MM.1S (cell line): ENCODE data around the gene PRICKLE1.

Experiments
- DNase-seq: peaks from one replicate; pipeline ENCODE4 v3.0.0-alpha.2; 2015
- H2AFZ ChIP-seq: fragments of 300-600 bp; sonication (generic); 2 replicates; pipeline ENCODE4 v1.6.0; 2016; ENCODE audit warnings: antibody characterized with exemption, low read length
- H3F3A ChIP-seq: fragments of 300-600 bp; sonication (generic); 2 replicates; pipeline ENCODE4 v1.6.1; 2016; ENCODE audit warnings: mild to moderate bottlenecking, antibody characterized with exemption, low read length, moderate library complexity, mixed read lengths; ENCODE audit not compliant: insufficient read depth
- H3K27ac ChIP-seq: fragments of 300-600 bp; sonication (generic); 2 replicates; pipeline ENCODE4 v1.5.1; 2016; ENCODE audit warnings: mild to moderate bottlenecking, low read length
- H3K27me3 ChIP-seq: fragments of 300-600 bp; sonication (generic); replicated peaks from 2 replicates; pipeline ENCODE4 v1.6.0; 2016; ENCODE audit warnings: low read length; ENCODE audit not compliant: insufficient read depth
- H3K36me3 ChIP-seq: fragments of 300-600 bp; sonication (generic); replicated peaks from 2 replicates; pipeline ENCODE4 v1.6.1; 2016; ENCODE audit warnings: mild to moderate bottlenecking, low read length, mixed read lengths; ENCODE audit not compliant: insufficient read depth
- H3K4me1 ChIP-seq: fragments of 300-600 bp; sonication (generic); 2 replicates; pipeline ENCODE4 v1.6.1; 2016; ENCODE audit warnings: low read length, mixed read lengths
- H3K4me2 ChIP-seq: fragments of 300-600 bp; sonication (generic); 2 replicates; pipeline ENCODE4 v1.6.0; 2016; ENCODE audit warnings: low read depth, low read length
- H3K4me3 ChIP-seq: fragments of 300-600 bp; sonication (generic); 2 replicates; pipeline ENCODE4 v1.5.1; 2016; ENCODE audit warnings: low read length, mixed read lengths
- H3K79me2 ChIP-seq: fragments of 300-600 bp; sonication (generic); 2 replicates; pipeline ENCODE4 v1.6.1; 2016; ENCODE audit warnings: mixed run types, low read length, mixed read lengths
- H3K9ac ChIP-seq: fragments of 300-600 bp; sonication (generic); 2 replicates; pipeline ENCODE4 v1.6.1; 2016; ENCODE audit warnings: low read length, mixed read lengths
- H3K9me2 ChIP-seq: fragments of 300-600 bp; sonication (generic); replicated peaks from 2 replicates; pipeline ENCODE4 v1.6.1; 2016; ENCODE audit warnings: mild to moderate bottlenecking, low read length, mixed read lengths; ENCODE audit not compliant: insufficient read depth
- H3K9me3 ChIP-seq: fragments of 300-600 bp; sonication (generic); replicated peaks from 2 replicates; pipeline ENCODE4 v1.6.1; 2016; ENCODE audit warnings: mild to moderate bottlenecking, low read length, mixed read lengths; ENCODE audit not compliant: insufficient read depth
- H4K20me1 ChIP-seq: fragments of 300-600 bp; sonication (generic); 2 replicates; pipeline ENCODE4 v1.6.1; 2016; ENCODE audit warnings: mild to moderate bottlenecking, low read length, moderate library complexity, mixed read lengths; ENCODE audit not compliant: insufficient read depth
- CTCF ChIP-seq: fragments of 300-600 bp; sonication (generic); IDR thresholded peaks from 2 replicates; pipeline ENCODE4 v1.5.1; 2016; ENCODE audit warnings: antibody characterized with exemption, low read length, mixed read lengths
- EZH2 ChIP-seq: fragments of 300-600 bp; sonication (generic); optimal IDR thresholded peaks from 2 replicates; pipeline ENCODE3; 2017; ENCODE audit warnings: low read depth, mild to moderate bottlenecking, antibody characterized with exemption, low read length, mixed read lengths
- EZH2phosphoT487 ChIP-seq: fragments of 300-600 bp; sonication (generic); IDR thresholded peaks from 2 replicates; pipeline ENCODE4 v1.6.1; 2018; ENCODE audit warnings: antibody characterized with exemption, low read length

Gene PRICKLE1

DNA sequence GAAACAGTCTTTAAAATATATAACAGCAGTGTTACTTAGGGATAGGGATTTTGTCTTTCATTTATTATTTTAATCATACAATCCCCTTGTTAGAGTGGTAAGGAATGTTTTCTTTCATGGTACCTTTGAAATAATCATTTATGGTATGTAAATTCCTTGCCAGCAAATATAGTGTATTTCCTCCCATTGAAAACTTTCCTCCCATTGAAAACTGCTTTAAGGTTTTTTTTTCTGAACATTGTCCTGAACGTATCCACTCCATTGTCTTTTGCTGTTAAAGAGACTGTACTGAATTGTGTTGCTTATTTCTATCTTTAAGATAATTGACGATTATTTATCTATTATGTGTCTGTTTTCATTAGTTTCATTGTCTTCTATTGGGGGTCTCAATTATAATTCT lies 180.1 kb downstream of the PRICKLE1 start:
- Histone ChIP-seq H3K4me3 (no peak overlapping the region), H3K4me1 (no peaks in the 10 kb centered on the region), H3K27ac (no peak overlapping the region), H3K9ac (no peak overlapping the region), H2AFZ (no peak overlapping the region), H3K9me2 (no peaks in the 10 kb centered on the region), H3K36me3 (no peaks in the 10 kb centered on the region; the same call in 1 of the 2 replicates), H3K9me3 (no peaks in the 10 kb centered on the region), H3K27me3 (no peaks in the 10 kb centered on the region), H3K4me2 (no peak overlapping the region), H4K20me1 (no peaks in the 10 kb centered on the region), H3K79me2 (no peaks in the 10 kb centered on the region), H3F3A (no peaks in the 10 kb centered on the region)
- DNase-seq = no peak
- no peak for TF ChIP-seq CTCF
- TF ChIP-seq EZH2 = no peak
- TF ChIP-seq EZH2phosphoT487 = no peak

GRCh38 chr12:42407306-42407705 lies 182.2 kb downstream of the PRICKLE1 start:
- TF ChIP-seq EZH2phosphoT487 = no peak
- no peak for TF ChIP-seq CTCF
- TF ChIP-seq EZH2 = no peak
- H3K79me2 ChIP-seq = no peaks in the 10 kb centered on the region

More at GRCh38 chr12:42407306-42407705, 182.2 kb downstream of the PRICKLE1 start:
- Histone ChIP-seq H3K27me3 (no peaks in the 10 kb centered on the region), H3K4me3 (no peak overlapping the region), H3K4me1 (no peaks in the 10 kb centered on the region), H3K4me2 (no peak overlapping the region), H3K36me3 (no peaks in the 10 kb centered on the region; the same call in 1 of the 2 replicates), H3F3A (no peaks in the 10 kb centered on the region), H3K27ac (no peak overlapping the region), H2AFZ (no peak overlapping the region), H3K9ac (no peak overlapping the region), H4K20me1 (no peaks in the 10 kb centered on the region), H3K9me2 (no peaks in the 10 kb centered on the region), H3K9me3 (no peaks in the 10 kb centered on the region)
- DNase-seq = no peak
